ENCODE measurements around the gene C1QTNF12. TPM values are rescaled to one million over a fixed set of nuclear protein-coding genes. Genes with fewer than 3 reads are reported as not detected.
A peak's percentile ranks its signal among the peaks of the same experiment; 100 is the strongest.

The C1QTNF12 gene
- total and polyA plus RNA-seq, 7 donors, result 1.9 to 28.7 (median 17.6) TPM; not detected in 2

- H3K4me3 ChIP-seq, result no peak overlapping the region
- DNase-seq, result no peak
These were observed 43.8 kb upstream of the C1QTNF12 start for GRCh38 chr1:1290238-1290731.

DNA sequence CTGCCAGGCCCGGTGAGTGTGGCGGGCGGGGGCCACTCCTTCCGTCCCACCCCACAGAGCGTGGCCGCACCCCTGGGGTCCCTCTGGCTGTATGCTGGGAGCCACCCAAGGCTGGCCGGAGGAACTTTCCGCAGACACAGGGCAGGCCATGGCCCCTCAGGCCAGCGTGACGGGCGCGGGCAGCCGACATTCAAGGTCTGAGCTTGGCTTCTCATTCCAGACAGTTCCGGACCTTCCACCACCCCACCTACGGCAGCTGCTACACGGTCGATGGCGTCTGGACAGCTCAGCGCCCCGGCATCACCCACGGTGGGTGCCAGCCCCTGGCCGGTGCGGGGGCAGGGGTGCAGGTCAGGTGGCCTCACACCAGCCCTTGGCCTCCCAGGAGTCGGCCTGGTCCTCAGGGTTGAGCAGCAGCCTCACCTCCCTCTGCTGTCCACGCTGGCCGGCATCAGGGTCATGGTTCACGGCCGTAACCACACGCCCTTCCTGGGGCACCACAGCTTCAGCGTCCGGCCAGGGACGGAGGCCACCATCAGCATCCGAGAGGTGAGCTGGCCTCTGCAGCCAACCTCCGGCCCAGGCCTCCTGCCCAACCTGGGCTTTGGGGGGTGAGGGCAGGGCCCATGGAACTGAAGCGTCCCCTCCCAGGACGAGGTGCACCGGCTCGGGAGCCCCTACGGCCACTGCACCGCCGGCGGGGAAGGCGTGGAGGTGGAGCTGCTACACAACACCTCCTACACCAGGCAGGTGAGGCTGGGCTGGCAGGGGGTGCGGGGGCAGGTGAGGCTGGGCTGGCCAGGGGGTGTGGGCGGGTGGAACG lies 41.0 kb upstream of the C1QTNF12 start:
- H3K27me3 ChIP-seq, result peaks cover 15 to 34% (median 32%) of the 10 kb centered on the region in 3 donors
- 55 to 82% methylated on average over 46 of the region's 46 CpGs for WGBS, 2 donors
- H3K4me1 ChIP-seq, result peaks cover 0 to 9% (median 4%) of the 10 kb centered on the region in 4 donors
- H3K4me3 ChIP-seq, result no peak overlapping the region
- DNase-seq, result no peak
- TF ChIP-seq POLR2A (IDR thresholded peaks at IDR 0.05), result no peak
- TF ChIP-seq POLR2AphosphoS5 (IDR thresholded peaks at IDR 0.05), result no peak
- TF ChIP-seq CTCF (IDR thresholded peaks at IDR 0.05), result no peak
- no peak for TF ChIP-seq EP300 (IDR thresholded peaks at IDR 0.05)
- H3K27ac ChIP-seq, result no peak overlapping the region
- H3K9me3 ChIP-seq, result no peaks in the 10 kb centered on the region
- no peaks in the 10 kb centered on the region for H3K36me3 ChIP-seq
- intact Hi-C loops (cut with DNase I), result no loop called here

More at GRCh38 chr1:1290238-1290731, 43.8 kb upstream of the C1QTNF12 start:
- Histone ChIP-seq H3K9me3 (no peaks in the 10 kb centered on the region), H3K27ac (no peak overlapping the region), H3K4me1 (peaks cover 0 to 9% (median 4%) of the 10 kb centered on the region in 4 donors), H3K27me3 (peaks cover 11 to 27% (median 22%) of the 10 kb centered on the region in 3 donors), H3K36me3 (peaks cover 0 to 18% (median 1%) of the 10 kb centered on the region in 4 donors)
- intact Hi-C loops (cut with DNase I), result loop anchor here (1.0 kb wide), 1 partner anchor 168 kb away; no protein-coding TSS in a partner anchor
- WGBS, 2 donors, result 38 to 52% methylated on average over 15 of the region's 15 CpGs
- TF ChIP-seq EP300 (IDR thresholded peaks at IDR 0.05) (no peak), POLR2A (IDR thresholded peaks at IDR 0.05) (no peak), POLR2AphosphoS5 (IDR thresholded peaks at IDR 0.05) (no peak), CTCF (IDR thresholded peaks at IDR 0.05) (peak; percentile 33 to 67 (median 54))

GRCh38 chr1:1286313-1287261 lies 40.1 kb upstream of the C1QTNF12 start:
- WGBS, 2 donors, result 40 to 68% methylated on average over 50 of the region's 50 CpGs
- Histone ChIP-seq H3K4me3 (no peak overlapping the region), H3K4me1 (peaks cover 0 to 7% (median 4%) of the 10 kb centered on the region in 4 donors), H3K36me3 (no peaks in the 10 kb centered on the region), H3K9me3 (no peaks in the 10 kb centered on the region), H3K27ac (no peak overlapping the region), H3K27me3 (peaks cover 15 to 34% (median 32%) of the 10 kb centered on the region in 3 donors)
- no peak for TF ChIP-seq CTCF (IDR thresholded peaks at IDR 0.05)
- no peak for DNase-seq
- intact Hi-C loops (cut with DNase I), result no loop called here

GRCh38 chr1:1285611-1286311 lies 39.2 kb upstream of the C1QTNF12 start:
- WGBS, 2 donors, result 22 to 68% methylated on average over 37 of the region's 37 CpGs

More at GRCh38 chr1:1285611-1286311, 39.2 kb upstream of the C1QTNF12 start:
- intact Hi-C loops (cut with DNase I), result no loop called here
- H3K4me1 ChIP-seq, result no peaks in the 10 kb centered on the region
- peaks cover 15 to 34% (median 32%) of the 10 kb centered on the region in 3 donors for H3K27me3 ChIP-seq
- no peaks in the 10 kb centered on the region for H3K9me3 ChIP-seq
- TF ChIP-seq POLR2A (IDR thresholded peaks at IDR 0.05) (no peak), POLR2AphosphoS5 (IDR thresholded peaks at IDR 0.05) (no peak), CTCF (IDR thresholded peaks at IDR 0.05) (no peak), EP300 (IDR thresholded peaks at IDR 0.05) (no peak)
- DNase-seq, result no peak
- no peak overlapping the region for H3K4me3 ChIP-seq
- no peak overlapping the region for H3K27ac ChIP-seq
- no peaks in the 10 kb centered on the region for H3K36me3 ChIP-seq

All from sigmoid colon (tissue), 7 donors.